ENCODE data around the gene SEPTIN12.
A peak's percentile ranks its signal among the peaks of the same experiment; 100 is the strongest.

The SEPTIN12 gene

GRCh38 chr16:4803898-4804762 is 16.0 kb upstream of the SEPTIN12 start:
- Histone ChIP-seq H2AFZ (ENCODE audit: low read length) (no peak overlapping the region), H3F3A (ENCODE audit: low read depth) (no peaks in the 10 kb centered on the region), H3K4me2 (ENCODE audit: low read depth, low read length, poor library complexity, severe bottlenecking) (no peak overlapping the region), H3K36me3 (ENCODE audit: insufficient read depth, low read length) (peaks cover 4% of the 10 kb centered on the region; the same call in 1 of the 2 replicates), H3K9ac (ENCODE audit: low read depth, low read length, poor library complexity, severe bottlenecking) (no peak overlapping the region), H3K27me3 (ENCODE audit: insufficient read depth, low read length, poor library complexity, severe bottlenecking) (no peaks in the 10 kb centered on the region), H3K79me2 (ENCODE audit: insufficient read depth, low read length) (no peaks in the 10 kb centered on the region), H3K9me3 (ENCODE audit: insufficient read depth, low read depth, low read length) (no peaks in the 10 kb centered on the region), H4K20me1 (ENCODE audit: insufficient read depth, low read length, poor library complexity, severe bottlenecking) (no peaks in the 10 kb centered on the region), H3K4me1 (ENCODE audit: insufficient read depth, low read length, poor library complexity, severe bottlenecking) (no peaks in the 10 kb centered on the region), H3K9me2 (replicated peaks; ENCODE audit: low read depth, low read length) (no peaks in the 10 kb centered on the region), H3K4me3 (ENCODE audit: low read length, poor library complexity, severe bottlenecking) (no peak overlapping the region)
- no peak for TF ChIP-seq CTCF (conservative IDR thresholded peaks at IDR 0.05; ENCODE audit: low read length)
- TF ChIP-seq EZH2phosphoT487 (IDR thresholded peaks at IDR 0.05; ENCODE audit: borderline replicate concordance), result no peak

GRCh38 chr16:4803401-4803844 is 15.3 kb upstream of the SEPTIN12 start:
- Histone ChIP-seq H3K4me1 (ENCODE audit: insufficient read depth, low read length, poor library complexity, severe bottlenecking) (no peaks in the 10 kb centered on the region), H3K9me2 (replicated peaks; ENCODE audit: low read depth, low read length) (no peaks in the 10 kb centered on the region), H3K9me3 (ENCODE audit: insufficient read depth, low read depth, low read length) (no peaks in the 10 kb centered on the region), H2AFZ (ENCODE audit: low read length) (no peak overlapping the region), H3K36me3 (ENCODE audit: insufficient read depth, low read length) (peaks cover 4% of the 10 kb centered on the region; the same call in 1 of the 2 replicates), H3K27me3 (ENCODE audit: insufficient read depth, low read length, poor library complexity, severe bottlenecking) (no peaks in the 10 kb centered on the region), H3K4me3 (ENCODE audit: low read length, poor library complexity, severe bottlenecking) (peak overlapping the region; percentile 75), H3K9ac (ENCODE audit: low read depth, low read length, poor library complexity, severe bottlenecking) (peak overlapping the region; percentile 50), H4K20me1 (ENCODE audit: insufficient read depth, low read length, poor library complexity, severe bottlenecking) (no peaks in the 10 kb centered on the region), H3K79me2 (ENCODE audit: insufficient read depth, low read length) (no peaks in the 10 kb centered on the region), H3K4me2 (ENCODE audit: low read depth, low read length, poor library complexity, severe bottlenecking) (peak overlapping the region; percentile 83), H3F3A (ENCODE audit: low read depth) (no peaks in the 10 kb centered on the region)
- TF ChIP-seq CTCF (conservative IDR thresholded peaks at IDR 0.05; ENCODE audit: low read length) (no peak), EZH2phosphoT487 (IDR thresholded peaks at IDR 0.05; ENCODE audit: borderline replicate concordance) (no peak)

GRCh38 chr16:4802659-4803287 is 14.6 kb upstream of the SEPTIN12 start:
- Histone ChIP-seq H3K9me3 (ENCODE audit: insufficient read depth, low read depth, low read length) (no peaks in the 10 kb centered on the region), H3K36me3 (ENCODE audit: insufficient read depth, low read length) (peaks cover 4% of the 10 kb centered on the region; the same call in 1 of the 2 replicates)

More at GRCh38 chr16:4802659-4803287, 14.6 kb upstream of the SEPTIN12 start:
- no peaks in the 10 kb centered on the region for H3K79me2 ChIP-seq (ENCODE audit: insufficient read depth, low read length)
- peak overlapping the region; percentile 82 for H2AFZ ChIP-seq (ENCODE audit: low read length)
- no peaks in the 10 kb centered on the region for H3K9me2 ChIP-seq (replicated peaks; ENCODE audit: low read depth, low read length)
- peak overlapping the region; percentile 83 for H3K4me2 ChIP-seq (ENCODE audit: low read depth, low read length, poor library complexity, severe bottlenecking)
- H3K4me1 ChIP-seq (ENCODE audit: insufficient read depth, low read length, poor library complexity, severe bottlenecking), result no peaks in the 10 kb centered on the region
- no peaks in the 10 kb centered on the region for H4K20me1 ChIP-seq (ENCODE audit: insufficient read depth, low read length, poor library complexity, severe bottlenecking)
- TF ChIP-seq CTCF (conservative IDR thresholded peaks at IDR 0.05; ENCODE audit: low read length) (no peak), EZH2phosphoT487 (IDR thresholded peaks at IDR 0.05; ENCODE audit: borderline replicate concordance) (no peak)
- no peaks in the 10 kb centered on the region for H3F3A ChIP-seq (ENCODE audit: low read depth)
- H3K4me3 ChIP-seq (ENCODE audit: low read length, poor library complexity, severe bottlenecking), result peak overlapping the region; percentile 75
- H3K9ac ChIP-seq (ENCODE audit: low read depth, low read length, poor library complexity, severe bottlenecking), result peak overlapping the region; percentile 50
- no peaks in the 10 kb centered on the region for H3K27me3 ChIP-seq (ENCODE audit: insufficient read depth, low read length, poor library complexity, severe bottlenecking)
